ENCODE measurements around the gene KCNH2. TPM values are rescaled to one million over a fixed set of nuclear protein-coding genes. Genes with fewer than 3 reads are reported as not detected.

KCNH2 gene
- total and polyA plus RNA-seq, 2 of the 8 experiments (the other 6 are each of a cell fraction or from before 2014, with no cell fraction given) = 8.0 to 15.0 TPM

DNA sequence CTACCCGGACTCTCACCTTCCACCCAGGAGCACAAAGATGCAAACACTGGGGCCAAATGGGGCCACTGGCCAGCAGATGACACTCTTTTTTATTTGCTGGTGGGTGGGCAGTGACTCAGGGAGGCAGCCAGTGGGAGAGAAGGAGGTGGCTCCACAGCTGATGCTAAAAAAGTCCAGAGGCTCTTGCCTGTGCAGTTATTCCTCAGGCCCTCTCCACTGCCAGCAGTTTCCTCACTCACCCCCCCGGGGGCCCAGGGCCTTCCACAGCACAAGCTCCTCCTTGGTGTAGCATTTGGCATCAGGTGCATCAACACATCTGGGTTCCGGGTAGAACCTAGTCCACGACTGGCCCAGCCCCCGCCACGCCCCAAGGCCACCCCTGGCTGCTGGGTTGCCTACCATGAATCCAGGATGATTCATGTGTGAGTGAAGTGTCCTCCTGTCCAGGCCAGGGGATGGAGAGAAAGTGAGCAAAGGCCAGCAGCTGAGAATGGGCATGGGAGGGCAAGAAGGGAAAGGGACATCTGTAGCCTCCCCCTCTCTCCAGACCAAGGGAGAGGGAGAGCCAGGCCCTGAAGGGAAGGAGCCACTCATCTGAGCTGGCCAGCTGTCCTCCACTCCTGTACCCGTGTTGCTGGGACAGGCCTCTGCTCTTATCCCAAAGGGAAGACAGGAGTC lies 1.7 kb upstream of the KCNH2 start:
- Histone ChIP-seq H3K79me1 (ENCODE audit: low read depth, low read length) (no peaks in the 10 kb centered on the region; the same call in 1 of the 2 replicates), H3K9ac (replicated peaks in 1 of 4; ENCODE audit: extremely low read depth in 1 of 4, low read depth in 3 of 4, low read length in 3 of 4) (no peak overlapping the region), H2BK15ac (ENCODE audit: low read length) (0 out of 2 replicates have a peak overlapping the region, but pooled peaks have one; percentile 32), H3K18ac (ENCODE audit: extremely low read depth, low read length) (no peak overlapping the region; the same call in 1 of the 2 replicates), H3K56ac (replicated peaks; ENCODE audit: insufficient read length, low read depth, low read length) (no peak overlapping the region), H2BK120ac (replicated peaks; ENCODE audit: low read depth, low read length) (no peak overlapping the region), H3K4me2 (ENCODE audit: insufficient read depth in 1 of 2, low read depth in 2 of 2, low read length in 2 of 2) (peak overlapping the region; percentile 81 to 90), H3K4me1 (replicated peaks in 1 of 4; ENCODE audit: control insufficient read depth in 3 of 4, insufficient read depth in 4 of 4, low read length in 3 of 4) (peaks cover 11 to 37% (median 25%) of the 10 kb centered on the region in 4 experiments), H2AFZ (ENCODE audit: low read length) (no peak overlapping the region), H3K4ac (replicated peaks; ENCODE audit: insufficient read length, low read depth, low read length) (no peak overlapping the region), H4K5ac (ENCODE audit: insufficient read length, low read depth, low read length) (no peak overlapping the region), H2BK12ac (ENCODE audit: low read depth, low read length) (peak overlapping the region; percentile 6; the same call in 1 of the 2 replicates), H3K27ac (ENCODE audit: low read depth, low read length) (no peak overlapping the region), H3K4me3 (ENCODE audit: extremely low read depth in 1 of 4, insufficient read depth in 2 of 4, low read depth in 3 of 4, low read length in 4 of 4) (peak overlapping the region; percentile 43 to 66 (median 58); a peak in 7 of 8 replicates), H4K91ac (replicated peaks; ENCODE audit: insufficient read length, low read length) (no peak overlapping the region), H3K23ac (ENCODE audit: insufficient read length) (no peak overlapping the region), H4K20me1 (replicated peaks in 1 of 2; ENCODE audit: control insufficient read depth in 1 of 2, insufficient read depth in 2 of 2, low read length in 2 of 2) (peaks cover 2 to 9% of the 10 kb centered on the region in 2 experiments), H3K23me2 (ENCODE audit: low read depth, low read length) (peaks cover 13% of the 10 kb centered on the region), H2BK20ac (ENCODE audit: low read length) (no peak overlapping the region), H3K9me3 (ENCODE audit: insufficient read depth in 2 of 2, low read depth in 1 of 2, low read length in 1 of 2) (no peaks in the 10 kb centered on the region), H2AK5ac (ENCODE audit: low read depth, low read length) (peak overlapping the region; percentile 55; the same call in 1 of the 2 replicates), H3K79me2 (ENCODE audit: control insufficient read depth in 1 of 2, insufficient read depth in 2 of 2, low read length in 2 of 2) (no peaks in the 10 kb centered on the region), H3K14ac (ENCODE audit: insufficient read length) (no peak overlapping the region), H2BK5ac (ENCODE audit: low read depth, low read length) (0 out of 2 replicates have a peak overlapping the region, but pooled peaks have one; percentile 46), H3K36me3 (ENCODE audit: control insufficient read depth in 2 of 4, insufficient read depth in 4 of 4, low read length in 3 of 4) (no peaks in the 10 kb centered on the region), H3K27me3 (replicated peaks in 1 of 4; ENCODE audit: control insufficient read depth in 3 of 4, extremely low read depth in 1 of 4, insufficient read depth in 3 of 4, low read length in 3 of 4) (peaks cover 2 to 31% (median 28%) of the 10 kb centered on the region in 4 experiments), H4K8ac (ENCODE audit: extremely low read depth, insufficient read depth, low read length) (no peak overlapping the region)
- ChIA-PET CTCF (ENCODE audit: partially characterized antibody) (interaction anchor here (0.7 to 27.0 kb wide), 29 partner anchors 9 to 342 kb away, joined by 3 to 797 read pairs (median 4); partner anchors contain the start of gene TMEM176B), POLR2A (ENCODE audit: partially characterized antibody) (interaction anchor here (0.7 to 3.0 kb wide), 9 partner anchors 11 to 115 kb away, joined by 3 to 13 read pairs (median 3); no protein-coding TSS in a partner anchor)
- 73% methylated on average over 6 of the region's 7 CpGs; no CpG with 5 or more reads in 1 of the 2 experiments for WGBS, 2 experiments (ENCODE audit: extremely low coverage in 1 of 2, insufficient coverage in 1 of 2, insufficient read length in 1 of 2, insufficient replicate concordance in 2 of 2, low coverage in 1 of 2, low lambda C conversion rate in 2 of 2, missing lambda C conversion rate in 1 of 2)
- TF ChIP-seq TEAD4 (IDR thresholded peaks at IDR 0.05; ENCODE audit: low read depth, low read length) (no peak), RNF2 (IDR thresholded peaks at IDR 0.05; ENCODE audit: borderline replicate concordance, low read depth, low read length, missing control alignments, poor library complexity, severe bottlenecking) (no peak), SUZ12 (IDR thresholded peaks at IDR 0.05; ENCODE audit: low read length) (0 out of 2 replicates have a peak, but pooled peaks have one; percentile 8)
- no peak for FAIRE-seq
- DNase-seq (ENCODE audit: low read depth in 1 of 2, low spot score in 2 of 2) = no peak

Measured in H1 (cell line).